Sigmoid colon (tissue), 4 donors: ENCODE results near the gene NEK9.

Experiments
- CTCF ChIP-seq, 4 experiments: fragments of 450-650 bp in 3 of 4; fragments of 200-600 bp in 1 of 4; IDR thresholded peaks; one replicate each; pipeline ENCODE4 v1.5.1; 2016 to 2019; ENCODE audit warnings: antibody characterized with exemption in 4 of 4, mild to moderate bottlenecking in 3 of 4, moderate library complexity in 2 of 4
- POLR2A ChIP-seq, 2 donors: fragments of 450-650 bp; IDR thresholded peaks; one replicate each; pipeline ENCODE4 v1.6.1; 2016; ENCODE audit warnings: antibody characterized with exemption in 2 of 2, mild to moderate bottlenecking in 2 of 2, moderate library complexity in 2 of 2
- POLR2AphosphoS5 ChIP-seq, 4 donors: sonication (generic); formaldehyde crosslinking; IDR thresholded peaks; one replicate each; pipeline ENCODE4 v1.6.1; 2017; ENCODE audit warnings: antibody characterized with exemption in 4 of 4

- TF ChIP-seq CTCF (IDR thresholded peaks at IDR 0.05) (no peak), POLR2A (IDR thresholded peaks at IDR 0.05) (no peak), POLR2AphosphoS5 (IDR thresholded peaks at IDR 0.05) (no peak)
Observed at GRCh38 chr14:75095690-75096089, 31.2 kb downstream of the NEK9 start.
